HCT116 (cell line): ENCODE data around the gene ZNF521. TPM values are rescaled to one million over a fixed set of nuclear protein-coding genes. Genes with fewer than 3 reads are reported as not detected.

Source experiments
- ATAC-seq: fragments of 200-7000 bp; cut with Tn5 transposase; 2 replicates; pipeline ENCODE4 v1.9.1; 2020; ENCODE audit warnings: mild to moderate bottlenecking, moderate library complexity
- BruUV-seq: library from RNA; stranded (reverse); fragments of 400-500 nt; replicated peaks from 2 replicates; lab custom pipeline; 2021; lab: Mats Ljungman, UMichigan
- CTCF ChIA-PET: fragments of 300-600 bp; sonication (Branson Sonifier 250); formaldehyde crosslinking; loops from one replicate; lab custom pipeline; 2021; ENCODE audit warnings: antibody characterized with exemption; lab: Charles Lee
- POLR2A ChIA-PET: fragments of 300-600, 350-600 bp; sonication (Branson Sonifier 250); formaldehyde crosslinking; loops from one replicate; lab custom pipeline; 2021; ENCODE audit warnings: antibody characterized with exemption; lab: Charles Lee
- RAD21 ChIA-PET, 2 experiments: fragments of 300-600 bp; sonication (Branson Sonifier 250); formaldehyde crosslinking; loops; one replicate each; lab custom pipeline; 2023; ENCODE audit warnings: low total read pairs in 2 of 2; ENCODE audit not compliant: uncharacterized antibody in 2 of 2, unreplicated experiment in 2 of 2, low non-redundant PET in 1 of 2; lab: Charles Lee
- DNase-seq: peaks from one replicate; pipeline ENCODE4 v3.0.0-alpha.2; 2010; ENCODE audit warnings: low read depth, low spot score
- H2AFZ ChIP-seq: fragments of 200-600 bp; shearing (Covaris generic), sonication (generic); 2 replicates; pipeline ENCODE4 v1.6.1; 2017; ENCODE audit warnings: low read depth, mixed run types, mixed read lengths, antibody characterized with exemption, low read length; ENCODE audit not compliant: poor library complexity, severe bottlenecking
- H3K27ac ChIP-seq: 2 replicates; pipeline ENCODE4 v1.5.1; 2012; ENCODE audit warnings: low read depth, low read length
- H3K27me3 ChIP-seq: fragments of 200-600 bp; sonication (generic); 2 replicates; pipeline ENCODE4 v1.6.1; 2016; ENCODE audit warnings: mixed run types, low read length, mixed read lengths; ENCODE audit not compliant: insufficient read depth
- H3K36me3 ChIP-seq, 2 experiments: fragments of 200-500 bp in 1 of 2; fragments of 200-600 bp in 1 of 2; sonication (Bioruptor generic) in 1 of 2; sonication (generic) in 1 of 2; 2 replicates each; pipeline versions ENCODE4 v1.5.1 to v1.6.1; 2014 to 2016; ENCODE audit warnings: low read length in 2 of 2, inconsistent platforms in 1 of 2, mixed read lengths in 1 of 2, mixed run types in 1 of 2; ENCODE audit not compliant: insufficient read depth in 2 of 2, control insufficient read depth in 1 of 2
- H3K4me1 ChIP-seq, 2 experiments: fragments of 200-600 bp in 1 of 2; sonication (generic) in 1 of 2; 2 replicates each; pipeline versions ENCODE4 v1.5.1 to v1.6.1; 2012 to 2017; ENCODE audit warnings: low read length in 2 of 2, inconsistent platforms in 1 of 2, mild to moderate bottlenecking in 1 of 2, mixed read lengths in 1 of 2, mixed run types in 1 of 2, moderate library complexity in 1 of 2; ENCODE audit not compliant: insufficient read depth in 2 of 2, control insufficient read depth in 1 of 2
- H3K4me2 ChIP-seq: fragments of 200-600 bp; sonication (generic); 2 replicates; pipeline ENCODE4 v1.6.1; 2017; ENCODE audit warnings: mixed run types, low read length, mixed read lengths
- H3K4me3 ChIP-seq, 2 experiments: fragments of 200-600 bp in 1 of 2; sonication (generic) in 1 of 2; replicated peaks in 1 of 2; 2 replicates each; pipeline ENCODE4 v1.5.1; 2011 to 2016; ENCODE audit warnings: low read length in 2 of 2, control low read depth in 1 of 2, low read depth in 1 of 2, mild to moderate bottlenecking in 1 of 2, mixed read lengths in 1 of 2, mixed run types in 1 of 2
- H3K79me2 ChIP-seq: fragments of 200-600 bp; sonication (generic); 2 replicates; pipeline ENCODE4 v1.6.1; 2017; ENCODE audit warnings: mild to moderate bottlenecking, mixed run types, low read length, moderate library complexity, mixed read lengths; ENCODE audit not compliant: insufficient read depth
- H3K9ac ChIP-seq: fragments of 200-600 bp; sonication (generic); 2 replicates; pipeline ENCODE4 v1.6.1; 2016; ENCODE audit warnings: low read length, mixed read lengths
- H3K9me2 ChIP-seq: fragments of 200-600 bp; sonication (generic), shearing (Covaris generic); 2 replicates; pipeline ENCODE4 v1.6.1; 2017; ENCODE audit warnings: mixed run types, mild to moderate bottlenecking, moderate library complexity; ENCODE audit not compliant: insufficient read depth
- H3K9me3 ChIP-seq, 2 experiments: fragments of 200-500 bp in 1 of 2; fragments of 200-600 bp in 1 of 2; sonication (Bioruptor generic) in 1 of 2; sonication (generic) in 1 of 2; 2 replicates each; pipeline ENCODE4 v1.6.1; 2014 to 2017; ENCODE audit warnings: low read length in 2 of 2, mixed read lengths in 2 of 2, inconsistent platforms in 1 of 2, low read depth in 1 of 2, mild to moderate bottlenecking in 1 of 2, mixed run types in 1 of 2, moderate library complexity in 1 of 2; ENCODE audit not compliant: control insufficient read depth in 1 of 2, insufficient read depth in 1 of 2
- H4K20me1 ChIP-seq: fragments of 200-600 bp; sonication (generic), shearing (Covaris generic); 2 replicates; pipeline ENCODE4 v1.6.1; 2017; ENCODE audit warnings: mixed run types, mild to moderate bottlenecking, moderate library complexity; ENCODE audit not compliant: insufficient read depth
- CTCF ChIP-seq, 3 experiments: fragments of 200-600 bp in 1 of 3; sonication (generic) in 1 of 3; IDR thresholded peaks in 2 of 3; conservative IDR thresholded peaks in 1 of 3; 2 replicates each; pipeline ENCODE4 v1.5.1; 2012 to 2017; ENCODE audit warnings: low read depth in 2 of 3, low read length in 2 of 3, antibody characterized with exemption in 1 of 3, borderline replicate concordance in 1 of 3, control low read depth in 1 of 3, mild to moderate bottlenecking in 1 of 3, mixed read lengths in 1 of 3, mixed run types in 1 of 3, moderate library complexity in 1 of 3; ENCODE audit not compliant: insufficient read depth in 1 of 3
- EGR1 ChIP-seq: IDR thresholded peaks from 2 replicates; pipeline ENCODE4 v1.6.1; 2012; ENCODE audit warnings: low read depth
- ELF1 ChIP-seq: IDR thresholded peaks from 2 replicates; pipeline ENCODE4 v1.6.1; 2012; ENCODE audit warnings: low read depth, borderline replicate concordance
- EZH2 ChIP-seq: fragments of 200-600 bp; sonication (generic); IDR thresholded peaks from 2 replicates; pipeline ENCODE4 v1.6.1; 2017; ENCODE audit warnings: antibody characterized with exemption, mixed run types
- JUND ChIP-seq: IDR thresholded peaks from 2 replicates; pipeline ENCODE4 v1.6.1; 2012
- RAD21 ChIP-seq: IDR thresholded peaks from 2 replicates; pipeline ENCODE4 v1.6.1; 2012; ENCODE audit warnings: low read depth, mild to moderate bottlenecking
- SIN3A ChIP-seq: IDR thresholded peaks from 2 replicates; pipeline ENCODE4 v1.6.1; 2012; ENCODE audit warnings: low read depth
- SP1 ChIP-seq: IDR thresholded peaks from 2 replicates; pipeline ENCODE4 v1.6.1; 2012; ENCODE audit warnings: low read depth
- SRF ChIP-seq: IDR thresholded peaks from 2 replicates; pipeline ENCODE4 v1.6.1; 2012; ENCODE audit warnings: low read depth
- TCF7L2 ChIP-seq: IDR thresholded peaks from 2 replicates; pipeline ENCODE4 v1.7.0; 2011; ENCODE audit warnings: borderline replicate concordance, inconsistent platforms; ENCODE audit not compliant: insufficient read depth, insufficient read length; ENCODE audit errors: extremely low read depth
- YY1 ChIP-seq: IDR thresholded peaks from 2 replicates; pipeline ENCODE4 v1.6.1; 2011; ENCODE audit warnings: low read length, low read depth, moderate library complexity, mild to moderate bottlenecking; ENCODE audit not compliant: insufficient replicate concordance; ENCODE audit errors: extremely low read depth
- ZBTB33 ChIP-seq: IDR thresholded peaks from 2 replicates; pipeline ENCODE4 v1.6.1; 2011; ENCODE audit warnings: mild to moderate bottlenecking, low read length, moderate library complexity; ENCODE audit not compliant: insufficient replicate concordance; ENCODE audit errors: extremely low read depth
- intact Hi-C: fragments of 100-400 bp; cut with micrococcal nuclease; formaldehyde crosslinking; loops from 2 replicates; pipeline ENCODE4 v1.10.0; 2022
- total RNA-seq: library from RNA; stranded (reverse); gene quantifications from one replicate; pipeline ENCODE4 v1.2.1, GENCODE V29; 2021; ENCODE audit not compliant: unreplicated experiment

The ZNF521 gene
- total RNA-seq, 1 experiment from 2014 or later = 0.10 TPM

DNA sequence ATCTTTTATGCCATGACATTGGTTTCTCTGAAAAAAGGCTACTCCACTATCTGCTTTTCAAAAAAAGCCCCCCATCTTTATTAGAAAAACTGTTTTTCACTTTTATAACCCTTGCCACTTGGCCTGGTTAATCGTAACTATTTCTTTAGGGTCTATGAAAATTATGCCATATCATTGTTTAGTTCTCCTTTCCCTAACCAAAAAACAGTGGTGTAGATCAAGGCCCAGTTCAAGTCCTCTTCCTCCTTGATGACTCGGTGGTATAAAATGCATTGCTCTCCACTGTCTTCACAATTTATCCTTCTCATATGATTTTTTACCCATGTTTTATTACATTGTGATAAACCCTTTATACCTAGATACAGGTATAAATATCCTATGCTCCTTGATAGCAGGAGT lies 205.5 kb downstream of the ZNF521 start:
- no peaks in the 10 kb centered on the region for H3K79me2 ChIP-seq
- intact Hi-C loops = no loop called here

More for the DNA sequence above, 205.5 kb downstream of the ZNF521 start:
- Histone ChIP-seq H3K4me2 (no peak overlapping the region), H3K9me2 (no peaks in the 10 kb centered on the region), H3K9me3 (no peaks in the 10 kb centered on the region), H3K27ac (no peak overlapping the region), H3K36me3 (no peaks in the 10 kb centered on the region), H4K20me1 (no peaks in the 10 kb centered on the region), H3K9ac (no peak overlapping the region), H3K4me3 (no peak overlapping the region), H3K4me1 (no peaks in the 10 kb centered on the region), H3K27me3 (no peaks in the 10 kb centered on the region), H2AFZ (no peak overlapping the region)
- DNase-seq (no peak), ATAC-seq (no peak)
- CTCF ChIA-PET = no interaction called here
- RAD21 ChIA-PET = no interaction called here
- no peak for TF ChIP-seq JUND
- no peak for TF ChIP-seq SRF
- no peak for TF ChIP-seq ZBTB33
- no peak for TF ChIP-seq RAD21
- no peak for TF ChIP-seq EGR1
- TF ChIP-seq EZH2 = no peak
- no peak for TF ChIP-seq ELF1
- TF ChIP-seq YY1 = no peak
- no peak for TF ChIP-seq CTCF (IDR thresholded peaks at IDR 0.05 in 2 of 3, conservative IDR thresholded peaks at IDR 0.05 in 1 of 3; ENCODE audit: borderline replicate concordance in 1 of 3, insufficient read depth in 1 of 3, low read depth in 2 of 3, low read length in 2 of 3)
- TF ChIP-seq SP1 = no peak
- TF ChIP-seq SIN3A = no peak
- no peak for TF ChIP-seq TCF7L2
- POLR2A ChIA-PET = no interaction called here
- no TSS peak for BruUV-seq
